ENCODE results near the gene CST3.
"Not testable (repeated sequence)": the region's sequence is repeated elsewhere in the genome, so short reads cannot be mapped to it uniquely, and the experiment has no call there.

The CST3 gene, protein sequence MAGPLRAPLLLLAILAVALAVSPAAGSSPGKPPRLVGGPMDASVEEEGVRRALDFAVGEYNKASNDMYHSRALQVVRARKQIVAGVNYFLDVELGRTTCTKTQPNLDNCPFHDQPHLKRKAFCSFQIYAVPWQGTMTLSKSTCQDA

DNA sequence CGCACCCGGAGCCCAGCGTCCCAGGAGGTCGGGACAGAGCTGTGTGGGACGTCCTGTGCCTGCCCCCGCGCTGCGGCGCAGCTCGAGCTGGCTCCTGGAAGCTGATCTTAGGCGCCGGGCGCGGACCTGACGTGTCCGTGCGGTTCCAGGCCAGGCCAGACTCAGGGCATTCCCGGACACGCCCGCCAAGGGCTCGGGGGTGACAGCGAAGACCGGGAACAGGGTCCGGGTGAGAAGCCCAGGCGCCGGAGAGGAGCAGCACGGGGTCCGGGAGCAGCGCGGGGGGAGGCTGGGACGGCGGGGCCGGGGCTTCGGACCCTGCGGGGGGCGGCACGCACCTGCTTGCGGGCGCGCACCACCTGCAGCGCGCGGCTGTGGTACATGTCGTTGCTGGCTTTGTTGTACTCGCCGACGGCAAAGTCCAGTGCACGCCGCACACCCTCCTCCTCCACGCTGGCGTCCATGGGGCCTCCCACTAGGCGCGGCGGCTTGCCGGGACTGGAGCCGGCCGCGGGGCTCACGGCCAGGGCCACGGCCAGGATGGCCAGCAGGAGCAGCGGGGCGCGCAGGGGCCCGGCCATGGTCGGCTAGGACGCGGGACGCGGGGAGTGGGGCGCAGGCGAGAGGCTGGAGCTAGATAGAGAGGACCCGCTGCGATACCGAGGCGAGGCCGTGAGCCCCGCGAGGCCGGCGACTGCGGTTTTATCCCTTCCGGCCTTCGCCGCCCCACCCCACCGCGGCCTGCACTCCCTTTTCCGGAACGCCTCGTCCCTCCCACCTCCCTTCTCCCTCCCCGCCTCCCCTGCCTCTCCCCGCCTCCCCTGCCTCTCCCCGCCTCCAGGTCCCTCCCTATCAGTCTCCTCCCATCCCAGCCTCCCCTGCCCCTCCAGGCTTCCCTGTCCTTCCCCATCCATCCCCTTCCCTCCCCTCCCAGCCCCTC, at the start of gene CST3:
Gene CST3 (minus strand): TSS at position 674 of the 940 bp plus-strand sequence. CDS start 93 bp downstream, at position 581.
- DNase-seq (ENCODE audit: extremely low read depth in 1 of 2, low read depth in 1 of 2), result no peak

DNA sequence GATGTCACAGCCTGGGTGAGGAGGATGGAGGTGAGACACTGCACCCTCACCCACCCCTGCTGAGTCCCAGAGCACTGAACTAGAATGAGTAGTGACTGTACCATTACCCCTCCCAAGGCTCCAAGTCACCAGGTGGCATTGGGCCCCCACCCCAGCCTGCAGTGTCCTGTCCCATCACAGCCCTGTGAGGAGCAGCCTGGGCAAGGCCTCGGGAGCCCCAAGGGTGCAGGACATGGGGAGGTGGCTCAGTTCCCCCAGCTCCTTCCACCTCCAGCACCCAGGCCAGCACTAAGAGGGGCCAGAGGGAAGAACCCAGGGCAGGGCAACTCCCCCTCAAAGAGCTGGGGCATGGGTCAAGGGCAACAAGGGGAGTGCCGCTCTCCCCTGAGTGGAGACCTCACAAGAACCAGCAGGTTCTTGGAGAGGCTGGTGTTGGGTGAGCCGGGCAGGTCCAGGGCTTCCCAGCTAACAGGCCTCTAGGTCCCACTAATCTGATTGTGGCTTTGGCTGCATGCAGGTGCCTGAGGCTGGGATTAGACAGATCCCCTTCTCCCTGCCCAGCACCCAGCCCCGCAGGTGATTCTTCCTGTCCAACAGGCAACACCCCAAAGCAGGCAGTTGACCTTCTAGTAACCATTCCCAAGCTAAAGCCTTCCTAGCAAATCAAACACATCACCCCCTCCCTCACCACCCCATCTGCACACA, 48.4 kb upstream of the CST3 start:
- DNase-seq (ENCODE audit: extremely low read depth in 1 of 2, low read depth in 1 of 2), result no peak

DNA sequence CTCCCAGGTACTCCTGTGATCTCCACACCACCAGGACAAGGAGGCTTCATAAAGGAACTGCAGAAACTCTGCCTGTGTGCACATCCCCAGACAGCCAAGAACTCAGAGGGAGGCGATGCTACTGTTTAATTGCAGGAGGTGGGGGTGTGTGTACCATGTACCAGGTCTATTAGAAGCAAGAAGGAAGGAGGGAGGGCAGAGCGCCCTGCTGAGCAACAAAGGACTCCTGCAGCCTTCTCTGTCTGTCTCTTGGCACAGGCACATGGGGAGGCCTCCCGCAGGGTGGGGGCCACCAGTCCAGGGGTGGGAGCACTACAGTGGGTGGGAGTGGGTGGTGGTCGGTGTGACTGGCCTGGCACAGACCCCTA, 47.8 kb upstream of the CST3 start:
- not testable (repeated sequence) for DNase-seq (ENCODE audit: extremely low read depth in 1 of 2, low read depth in 1 of 2)

DNA sequence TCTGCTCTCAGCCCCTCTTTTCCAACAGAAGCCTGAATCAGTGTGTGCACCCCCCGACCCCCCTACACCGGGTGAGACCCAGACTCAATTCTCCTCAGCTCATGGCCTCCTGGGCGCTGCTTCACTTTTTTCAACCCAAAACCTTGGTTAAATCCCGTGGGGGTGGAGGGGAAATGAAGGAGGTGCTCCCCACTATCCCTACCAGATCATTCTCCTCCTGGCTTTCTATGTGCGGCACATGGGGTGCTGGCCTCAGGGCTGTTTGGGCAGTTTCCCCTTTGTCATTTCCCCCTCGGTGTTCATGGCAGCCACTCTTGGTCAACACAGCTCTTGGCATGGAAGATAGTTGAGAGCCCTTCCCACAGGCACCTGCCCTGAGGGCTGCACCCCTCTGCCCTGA, 46.5 kb upstream of the CST3 start:
- DNase-seq (ENCODE audit: extremely low read depth in 1 of 2, low read depth in 1 of 2), result no peak

DNA sequence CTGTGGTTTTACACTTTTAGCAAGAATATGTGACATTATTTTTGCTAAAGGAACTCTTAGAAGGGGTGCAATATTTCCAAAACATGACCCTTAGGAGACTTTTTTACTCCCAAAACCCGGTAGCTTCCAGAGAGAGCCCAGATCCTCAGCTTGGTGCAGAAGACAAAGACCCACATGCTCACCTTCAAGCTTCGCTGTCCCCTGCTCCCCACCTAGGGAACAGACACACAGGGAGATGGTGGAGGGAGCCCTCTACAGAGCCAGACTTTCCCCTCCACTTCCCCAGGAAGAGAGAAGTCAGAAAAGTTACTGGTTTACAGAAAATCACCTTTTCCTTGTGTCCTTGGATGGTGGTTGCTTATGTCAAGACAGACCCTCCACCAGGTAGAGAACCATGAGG, 46.1 kb upstream of the CST3 start:
- no peak for DNase-seq (ENCODE audit: extremely low read depth in 1 of 2, low read depth in 1 of 2)

DNA sequence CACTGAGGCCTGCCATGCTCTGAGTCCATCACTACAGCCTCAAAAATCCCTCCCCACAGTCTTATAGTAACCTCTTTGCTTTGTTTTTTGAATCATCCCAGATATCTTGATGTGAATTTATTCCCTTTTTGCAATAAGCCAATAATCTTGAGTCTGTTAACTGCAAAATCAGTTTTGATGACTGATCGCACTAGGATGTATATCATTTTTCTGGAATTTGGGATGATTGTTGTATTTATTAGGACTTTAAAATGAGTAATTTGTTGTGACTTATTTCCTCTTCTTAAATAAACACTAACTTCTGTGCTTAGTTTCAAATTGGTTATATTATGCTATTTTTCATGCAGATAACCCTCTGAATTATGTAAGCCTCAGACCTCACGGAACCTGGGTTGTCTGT, 45.5 kb upstream of the CST3 start:
- no peak for DNase-seq (ENCODE audit: extremely low read depth in 1 of 2, low read depth in 1 of 2)

DNA sequence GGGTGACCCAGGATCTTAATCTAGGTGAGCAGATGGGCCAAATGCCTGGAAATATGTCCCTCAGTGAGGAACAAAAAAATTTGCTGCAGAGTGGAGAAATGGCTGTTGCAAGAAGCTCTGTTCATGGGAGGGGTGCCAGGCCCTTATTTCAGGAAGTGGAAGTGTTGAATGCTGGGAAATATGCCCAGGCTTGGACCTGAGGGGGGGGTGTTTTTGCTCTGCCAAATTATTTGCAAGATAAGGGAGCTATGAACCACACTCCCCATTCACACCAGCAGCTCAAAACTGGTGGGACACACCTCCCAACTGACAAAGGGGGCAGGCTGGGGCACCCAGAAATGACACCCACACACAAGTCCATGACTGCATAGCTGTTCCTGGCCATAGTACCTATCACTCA, 42.4 kb upstream of the CST3 start:
- no peak for DNase-seq (ENCODE audit: extremely low read depth in 1 of 2, low read depth in 1 of 2)

DNA sequence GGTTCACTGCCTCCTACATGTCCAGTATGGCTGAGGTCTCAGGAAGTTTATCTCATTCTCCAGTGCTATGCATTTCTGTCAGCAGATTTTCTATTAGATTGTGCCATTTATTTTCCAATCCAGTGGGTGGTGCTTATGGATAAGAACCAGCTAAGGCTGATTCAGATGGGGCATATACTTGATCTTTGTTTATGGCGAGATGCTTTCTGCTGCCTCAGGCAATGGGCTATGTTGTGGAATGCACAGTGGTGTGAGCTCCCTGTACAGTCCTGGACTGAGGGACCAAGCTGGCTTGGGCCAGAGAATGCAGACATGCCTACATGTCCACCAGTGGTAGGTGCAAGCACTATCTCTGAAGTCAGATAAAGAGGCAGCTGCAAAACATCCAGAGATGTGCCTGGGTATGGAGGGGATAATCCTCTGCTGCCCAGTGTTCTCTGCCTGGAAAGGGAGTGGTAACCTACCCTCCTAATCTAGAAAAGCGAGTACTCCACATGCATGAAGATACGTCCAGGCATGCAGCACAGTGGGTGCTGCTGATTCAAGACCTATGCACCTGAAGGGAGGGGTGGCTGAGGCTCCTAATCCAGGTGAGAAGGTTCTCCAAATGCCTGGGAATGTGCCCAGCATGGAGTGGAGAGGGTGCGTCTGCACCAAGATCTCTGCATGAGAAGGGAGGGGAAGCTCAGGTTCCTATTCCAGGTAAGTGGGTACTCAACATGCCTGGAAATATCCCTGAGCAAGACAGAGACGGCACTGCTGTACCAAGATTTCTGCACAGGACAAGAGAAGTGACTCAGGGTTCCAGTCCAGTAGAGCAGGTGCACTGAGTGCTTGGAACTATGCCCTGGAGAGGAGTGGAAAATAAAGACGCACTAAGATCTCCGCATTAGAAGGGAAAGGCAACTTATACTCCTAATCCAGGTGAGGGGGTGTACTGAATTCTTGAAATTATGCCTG, 41.7 kb upstream of the CST3 start:
- no peak for DNase-seq (ENCODE audit: extremely low read depth in 1 of 2, low read depth in 1 of 2)

DNA sequence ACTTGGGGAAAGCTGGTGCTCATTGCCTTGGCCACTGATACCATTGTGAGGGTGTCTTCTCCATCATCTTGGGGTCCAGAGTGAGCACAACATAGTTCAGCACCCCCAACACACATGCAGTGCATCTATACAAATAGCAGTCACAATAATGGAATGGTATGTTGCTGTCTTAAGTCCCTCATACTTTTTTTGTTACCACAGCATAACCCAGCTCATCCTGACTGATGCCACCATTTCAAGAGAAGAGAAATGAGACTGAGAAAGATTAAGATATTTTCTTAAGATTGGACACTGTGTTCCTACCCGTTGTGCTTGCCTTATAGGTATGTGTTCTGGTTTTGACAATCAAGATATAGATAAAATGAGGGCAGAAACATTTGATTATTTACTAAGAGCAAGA, 35.5 kb upstream of the CST3 start:
- no peak for DNase-seq (ENCODE audit: extremely low read depth in 1 of 2, low read depth in 1 of 2)

DNA sequence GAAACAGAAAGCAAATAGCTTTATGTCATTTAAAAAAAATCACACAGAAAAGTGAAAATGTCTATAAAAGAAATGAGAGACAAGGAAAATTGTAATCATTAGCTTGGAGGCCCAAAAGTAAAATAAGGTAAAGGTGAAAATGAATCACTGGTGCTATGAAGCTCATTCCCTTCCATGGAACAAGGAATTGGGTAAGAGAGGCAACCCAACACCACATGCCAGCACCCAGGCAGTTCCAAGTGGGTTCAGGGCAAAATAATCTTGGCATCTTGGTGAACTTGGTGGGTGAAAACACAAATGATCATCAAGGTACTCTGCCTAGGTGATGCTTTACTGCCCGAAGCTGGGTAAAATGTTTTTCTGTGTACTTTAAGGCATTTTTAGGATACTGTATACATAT, 34.4 kb upstream of the CST3 start:
- DNase-seq (ENCODE audit: extremely low read depth in 1 of 2, low read depth in 1 of 2), result no peak

DNA sequence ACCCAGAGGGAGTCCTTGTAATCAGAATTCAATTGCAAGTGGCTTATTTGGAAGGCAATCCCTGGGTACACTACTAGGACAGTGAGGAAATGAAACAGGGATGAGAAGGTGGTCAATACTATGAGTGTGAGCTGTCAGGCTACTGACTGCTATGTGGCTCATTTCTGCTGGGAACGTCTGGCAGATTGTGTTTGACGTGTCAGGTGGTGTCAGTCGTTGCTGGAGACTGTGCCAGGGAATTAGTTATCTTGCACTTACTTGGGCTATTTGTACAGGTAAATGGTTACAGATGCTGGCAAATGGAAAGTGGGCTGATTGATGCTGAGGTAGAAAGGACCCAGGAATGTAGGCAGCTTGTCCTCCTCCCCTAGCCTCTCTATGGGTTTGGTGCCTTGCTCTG, 33.7 kb upstream of the CST3 start:
- no peak for DNase-seq (ENCODE audit: extremely low read depth in 1 of 2, low read depth in 1 of 2)

DNA sequence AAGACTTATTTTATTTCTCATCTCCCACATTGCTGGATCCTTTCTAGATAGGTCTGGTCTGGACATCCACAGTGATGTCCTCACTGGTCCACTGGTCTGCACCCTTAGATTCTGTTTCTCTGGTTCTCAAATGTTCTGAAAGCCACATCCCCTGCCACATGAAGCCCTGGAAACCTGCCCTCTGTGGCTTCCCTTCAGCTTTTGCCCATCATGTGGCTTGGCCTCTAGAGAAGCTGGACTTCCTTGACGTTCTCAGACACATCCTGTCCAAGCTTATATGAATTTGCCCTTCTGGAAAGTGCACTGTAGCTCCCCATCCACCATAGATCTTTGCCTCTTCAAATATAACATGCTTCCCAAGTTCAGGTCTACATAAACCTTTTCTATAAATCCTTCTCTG, 32.6 kb upstream of the CST3 start:
- DNase-seq (ENCODE audit: extremely low read depth in 1 of 2, low read depth in 1 of 2), result no peak

DNA sequence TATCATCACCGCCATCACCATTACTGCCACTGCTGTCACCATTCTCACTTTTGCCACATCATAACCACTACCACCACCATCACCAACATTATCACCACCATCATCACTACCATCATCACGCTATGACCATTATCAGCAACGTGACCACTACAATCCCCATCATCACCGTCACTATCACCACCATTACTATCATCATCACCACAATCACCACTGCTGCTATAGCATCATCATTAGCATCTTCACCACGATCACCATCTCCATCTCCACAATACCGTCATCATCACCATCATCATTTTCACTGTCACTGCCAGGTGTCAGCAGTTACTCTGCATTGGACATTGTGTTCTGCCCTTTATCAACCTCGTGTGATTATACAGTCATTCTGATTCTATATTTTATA, 32.1 kb upstream of the CST3 start:
- no peak for DNase-seq (ENCODE audit: extremely low read depth in 1 of 2, low read depth in 1 of 2)

DNA sequence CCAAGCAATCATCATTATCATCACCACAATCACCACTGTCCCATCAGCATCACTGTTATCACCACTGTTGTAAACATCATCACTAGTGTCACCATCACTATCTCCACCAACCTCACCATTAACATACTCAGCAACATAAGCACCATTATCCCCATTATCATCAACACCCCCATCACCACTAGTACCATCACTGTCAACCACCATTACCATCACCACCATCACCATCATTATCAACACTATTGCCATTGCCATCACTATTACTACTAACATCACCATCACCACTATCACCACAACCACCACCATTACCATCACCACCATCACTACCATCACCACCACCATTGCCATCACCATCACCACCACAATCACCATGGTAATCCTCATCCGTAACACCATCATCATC, 31.6 kb upstream of the CST3 start:
- no peak for DNase-seq (ENCODE audit: extremely low read depth in 1 of 2, low read depth in 1 of 2)

DNA sequence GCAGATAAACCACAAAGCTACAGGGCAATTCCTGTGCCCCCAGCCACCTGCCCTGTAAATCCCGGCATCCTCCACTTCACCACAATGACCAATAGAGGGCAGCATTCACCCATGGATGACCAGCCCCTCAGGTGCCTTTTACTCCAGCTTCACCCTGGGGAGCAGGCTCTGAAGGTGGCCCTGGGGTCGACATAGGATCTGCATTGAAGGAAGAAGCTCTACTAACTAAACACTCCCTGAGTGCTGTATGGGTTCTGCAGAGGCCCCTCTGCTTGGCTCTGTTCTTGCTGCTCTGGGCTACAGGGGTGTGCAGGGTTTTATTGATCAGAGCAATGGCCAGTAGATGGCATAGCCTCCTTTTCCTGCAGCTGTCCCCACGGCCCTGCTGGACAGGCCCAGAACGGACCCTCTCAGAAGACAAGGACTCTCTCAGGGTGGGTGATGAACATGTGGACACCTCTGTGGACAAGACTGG, 30.8 kb upstream of the CST3 start:
- DNase-seq (ENCODE audit: extremely low read depth in 1 of 2, low read depth in 1 of 2), result no peak

DNA sequence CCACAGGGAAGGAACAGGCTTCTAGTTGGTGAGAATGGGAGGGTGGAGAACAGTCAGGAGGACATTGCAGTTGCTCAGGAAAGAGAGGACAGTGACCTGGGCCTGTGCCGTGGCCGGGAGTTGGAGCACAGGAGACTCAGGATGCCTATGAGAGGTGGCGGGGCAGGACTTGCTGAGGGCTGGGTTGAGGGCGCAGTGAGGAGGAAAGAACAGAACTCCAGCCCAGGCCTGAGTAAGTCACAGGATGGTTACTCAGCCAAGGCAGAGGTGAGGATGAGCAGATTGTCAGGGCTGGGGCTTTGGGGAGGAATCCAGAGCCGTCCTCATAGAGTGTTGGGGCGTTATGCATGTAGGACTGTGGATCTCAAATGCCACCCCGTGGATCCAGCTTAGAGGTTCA, 29.9 kb upstream of the CST3 start:
- no peak for DNase-seq (ENCODE audit: extremely low read depth in 1 of 2, low read depth in 1 of 2)

DNA sequence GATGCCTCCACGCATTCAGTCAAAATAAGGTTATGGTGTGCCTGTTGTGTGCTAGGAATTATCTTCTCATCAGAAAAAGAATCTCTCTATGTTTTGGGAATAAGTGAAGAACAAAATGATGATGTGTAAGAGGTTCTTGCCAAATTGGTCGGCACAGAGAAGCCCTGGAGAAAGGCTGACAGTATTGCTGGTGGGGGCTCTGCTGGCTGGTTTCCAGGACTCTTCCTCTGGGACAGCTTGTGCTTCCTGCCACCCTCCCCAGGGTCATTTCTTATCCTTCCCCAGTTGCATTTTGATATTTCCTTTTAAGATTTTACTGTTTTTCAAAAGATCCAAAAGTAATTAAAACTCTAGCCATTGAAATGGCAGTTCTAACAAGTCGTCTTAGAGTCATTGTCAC, 28.9 kb upstream of the CST3 start:
- DNase-seq (ENCODE audit: extremely low read depth in 1 of 2, low read depth in 1 of 2), result no peak

DNA sequence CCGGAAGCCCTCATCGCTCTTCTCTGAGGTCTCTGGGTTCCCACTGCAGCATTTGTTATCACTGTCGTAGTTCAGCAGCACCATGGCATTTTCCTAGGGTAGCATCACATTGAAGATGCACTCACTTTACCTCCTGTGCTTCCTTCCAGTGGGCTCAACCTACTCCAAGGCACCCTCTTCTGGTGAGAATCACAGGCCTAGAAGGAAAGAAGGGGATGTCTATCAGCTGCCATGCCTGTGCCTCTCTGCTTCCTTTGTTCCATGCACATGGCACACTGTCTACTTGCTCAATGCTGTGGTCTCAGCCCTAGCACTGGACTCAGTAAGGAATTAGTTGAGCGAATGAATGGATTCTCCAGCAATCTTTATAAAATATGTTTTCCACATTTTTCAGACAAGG, 28.4 kb upstream of the CST3 start:
- no peak for DNase-seq (ENCODE audit: extremely low read depth in 1 of 2, low read depth in 1 of 2)

DNA sequence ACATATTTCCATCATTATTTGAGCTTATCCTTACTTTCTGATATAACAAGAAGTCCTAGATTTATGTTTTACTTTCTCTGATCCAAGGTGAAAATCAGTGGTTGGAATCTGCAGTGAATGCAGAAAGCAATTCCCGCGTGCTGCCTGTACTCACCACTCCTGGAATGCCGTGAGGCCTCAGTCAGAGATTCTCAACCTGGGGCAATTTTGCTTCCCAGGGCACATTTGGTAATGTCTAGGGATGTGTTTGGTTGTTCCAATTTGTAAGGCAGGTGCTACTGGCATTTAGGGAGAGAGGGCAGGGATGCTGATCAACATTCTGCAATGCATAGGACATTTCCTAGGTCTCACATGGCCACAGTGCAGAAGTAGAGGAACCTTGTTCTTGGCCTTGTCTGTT, 27.2 kb upstream of the CST3 start:
- DNase-seq (ENCODE audit: extremely low read depth in 1 of 2, low read depth in 1 of 2), result no peak

DNA sequence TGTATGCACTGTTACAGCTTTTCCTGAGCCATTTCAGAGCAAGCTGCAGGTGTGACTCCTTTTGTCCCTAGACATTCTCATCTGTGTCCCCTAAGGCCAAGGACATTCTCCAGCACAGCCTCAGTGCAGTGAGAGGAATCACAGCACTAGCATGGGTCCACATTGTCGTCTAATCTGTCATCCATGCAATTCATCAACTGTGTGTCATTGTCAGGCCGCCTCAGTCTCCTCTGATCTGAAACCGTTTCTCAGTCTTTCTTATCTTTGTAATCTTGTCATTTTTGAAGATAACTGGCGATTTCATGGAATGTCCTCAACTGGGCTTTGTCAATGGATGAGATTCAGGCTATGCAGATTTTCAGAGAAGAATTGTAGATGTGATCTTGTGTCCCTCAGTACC, 26.3 kb upstream of the CST3 start:
- DNase-seq (ENCODE audit: extremely low read depth in 1 of 2, low read depth in 1 of 2), result not testable (repeated sequence)

DNA sequence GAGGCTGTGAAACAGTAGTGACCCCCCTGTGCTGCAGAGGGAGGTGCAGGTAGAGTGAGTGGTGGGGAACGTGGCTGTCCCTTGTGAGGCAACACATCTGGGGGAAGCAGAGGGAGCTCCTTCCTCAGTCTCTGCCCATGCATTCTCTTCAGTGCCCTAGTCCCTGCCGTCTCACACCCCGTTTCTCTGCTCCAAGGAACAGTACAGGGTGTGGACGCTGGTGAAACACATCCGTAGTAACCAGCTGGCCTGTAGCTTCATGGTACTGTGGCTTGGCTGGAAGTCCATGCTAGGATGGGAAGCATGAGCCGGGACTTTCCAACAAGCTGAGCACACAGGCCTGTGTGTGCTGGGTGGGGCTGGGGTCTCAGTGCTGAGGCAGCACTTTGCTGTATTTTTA, 25.4 kb upstream of the CST3 start:
- DNase-seq (ENCODE audit: extremely low read depth in 1 of 2, low read depth in 1 of 2), result no peak

All from activated CD8-positive, alpha-beta memory T cell treated with anti-CD3 and anti-CD28 coated beads for 1 hour (primary cell).